ENCODE data around the gene TNS3. TPM values are rescaled to one million over a fixed set of nuclear protein-coding genes. Genes with fewer than 3 reads are reported as not detected.
"Not testable (repeated sequence)": the region's sequence is repeated elsewhere in the genome, so short reads cannot be mapped to it uniquely, and the experiment has no call there.

Gene TNS3
- total RNA-seq, 1 donor from 2014 or later: 168 TPM

GRCh38 chr7:47262881-47263280 is 319.0 kb downstream of the TNS3 start:
- intact Hi-C loops (cut with DNase I): no loop called here
- no peak for TF ChIP-seq CTCF (IDR thresholded peaks at IDR 0.05)
- Histone ChIP-seq H3K27ac (no peak overlapping the region), H3K4me1 (peaks cover 6% of the 10 kb centered on the region), H3K27me3 (no peaks in the 10 kb centered on the region), H3K36me3 (no peaks in the 10 kb centered on the region), H3K9me3 (no peaks in the 10 kb centered on the region), H3K4me3 (no peak overlapping the region)
- peak; percentile 31 for DNase-seq
- ATAC-seq: no peak

GRCh38 chr7:47262160-47262559 is 319.8 kb downstream of the TNS3 start:
- ATAC-seq; intact Hi-C loops (cut with DNase I); H3K4me1 ChIP-seq; H3K27ac ChIP-seq; H3K27me3 ChIP-seq; H3K4me3 ChIP-seq; H3K36me3 ChIP-seq; DNase-seq; H3K9me3 ChIP-seq: not testable (repeated sequence)

DNA sequence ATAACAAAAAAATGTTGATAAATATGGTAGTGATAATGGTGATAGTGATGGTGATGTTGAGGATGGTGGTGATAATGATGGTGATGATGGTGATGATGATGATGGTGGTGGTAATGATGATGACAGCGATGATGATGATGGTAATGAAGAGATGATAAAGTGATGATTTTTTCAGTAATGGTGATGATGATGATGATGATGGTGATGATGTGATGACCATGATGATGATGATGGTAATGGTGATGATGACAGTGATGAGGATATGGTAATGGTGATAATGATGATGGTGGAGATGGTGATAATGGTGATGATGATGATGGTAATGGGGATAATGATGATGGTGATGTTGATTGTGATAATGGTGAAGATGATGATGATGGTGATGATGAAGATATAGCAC is 321.6 kb downstream of the TNS3 start:
- Histone ChIP-seq H3K27ac (no peak overlapping the region), H3K27me3 (no peaks in the 10 kb centered on the region), H3K4me1 (no peaks in the 10 kb centered on the region), H3K36me3 (no peaks in the 10 kb centered on the region), H3K9me3 (no peaks in the 10 kb centered on the region), H3K4me3 (no peak overlapping the region)
- DNase-seq (no peak), ATAC-seq (no peak)
- TF ChIP-seq CTCF (IDR thresholded peaks at IDR 0.05): no peak
- intact Hi-C loops (cut with DNase I): no loop called here

GRCh38 chr7:47259682-47260081 is 322.2 kb downstream of the TNS3 start:
- H3K27ac ChIP-seq: no peak overlapping the region
- H3K4me3 ChIP-seq: no peak overlapping the region
- intact Hi-C loops (cut with DNase I): no loop called here
- no peaks in the 10 kb centered on the region for H3K27me3 ChIP-seq
- peaks cover 6% of the 10 kb centered on the region for H3K4me1 ChIP-seq
- no peak for DNase-seq
- no peak for ATAC-seq
- H3K36me3 ChIP-seq: no peaks in the 10 kb centered on the region
- TF ChIP-seq CTCF (IDR thresholded peaks at IDR 0.05): no peak
- no peaks in the 10 kb centered on the region for H3K9me3 ChIP-seq

GRCh38 chr7:47258798-47259197 is 323.1 kb downstream of the TNS3 start:
- H3K4me1 ChIP-seq: peaks cover 10% of the 10 kb centered on the region
- no peaks in the 10 kb centered on the region for H3K9me3 ChIP-seq
- DNase-seq (no peak), ATAC-seq (no peak)
- no peaks in the 10 kb centered on the region for H3K36me3 ChIP-seq
- no peaks in the 10 kb centered on the region for H3K27me3 ChIP-seq
- H3K27ac ChIP-seq: no peak overlapping the region
- intact Hi-C loops (cut with DNase I): no loop called here
- TF ChIP-seq CTCF (IDR thresholded peaks at IDR 0.05): no peak
- no peak overlapping the region for H3K4me3 ChIP-seq

DNA sequence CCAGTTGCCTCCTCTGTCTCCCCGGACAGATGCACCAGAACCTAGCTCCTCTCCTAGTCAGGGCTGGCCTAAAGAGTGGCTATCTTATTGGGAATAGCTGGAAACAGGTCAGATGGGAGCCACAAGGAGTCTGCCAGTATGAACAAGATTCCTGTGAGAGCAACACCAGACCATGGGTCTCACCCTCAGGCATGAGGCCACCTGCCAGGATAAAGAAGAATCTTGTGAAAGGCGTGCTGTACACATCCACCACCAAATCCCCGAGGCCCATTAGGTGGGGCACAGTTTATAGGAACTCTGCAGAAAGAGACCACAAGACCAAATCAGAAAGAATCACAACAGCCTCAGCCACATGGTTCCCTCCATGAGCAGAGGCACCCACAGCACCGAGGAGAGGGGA is 325.9 kb downstream of the TNS3 start:
- Histone ChIP-seq H3K4me3 (no peak overlapping the region), H3K9me3 (no peaks in the 10 kb centered on the region), H3K27me3 (no peaks in the 10 kb centered on the region), H3K27ac (no peak overlapping the region), H3K36me3 (no peaks in the 10 kb centered on the region), H3K4me1 (peaks cover 18% of the 10 kb centered on the region)
- no peak for TF ChIP-seq CTCF (IDR thresholded peaks at IDR 0.05)
- DNase-seq: no peak
- no peak for ATAC-seq
- intact Hi-C loops (cut with DNase I): no loop called here
